NT2/D1 (cell line): Measurements from ENCODE around the gene NOL4L.
"Not testable (repeated sequence)": the region's sequence is repeated elsewhere in the genome, so short reads cannot be mapped to it uniquely, and the experiment has no call there.

ENCODE experiments used
- SUZ12 ChIP-seq: IDR thresholded peaks from 2 replicates; pipeline ENCODE4 v1.6.1; 2011; ENCODE audit not compliant: insufficient read length, insufficient read depth; ENCODE audit errors: extremely low read depth
- YY1 ChIP-seq: IDR thresholded peaks from 2 replicates; pipeline ENCODE4 v1.6.1; 2011; ENCODE audit not compliant: insufficient read length, insufficient read depth
- ZNF274 ChIP-seq: IDR thresholded peaks from 2 replicates; pipeline ENCODE4 v1.6.1; 2011; ENCODE audit warnings: mild to moderate bottlenecking, low read depth, low read length

DNA sequence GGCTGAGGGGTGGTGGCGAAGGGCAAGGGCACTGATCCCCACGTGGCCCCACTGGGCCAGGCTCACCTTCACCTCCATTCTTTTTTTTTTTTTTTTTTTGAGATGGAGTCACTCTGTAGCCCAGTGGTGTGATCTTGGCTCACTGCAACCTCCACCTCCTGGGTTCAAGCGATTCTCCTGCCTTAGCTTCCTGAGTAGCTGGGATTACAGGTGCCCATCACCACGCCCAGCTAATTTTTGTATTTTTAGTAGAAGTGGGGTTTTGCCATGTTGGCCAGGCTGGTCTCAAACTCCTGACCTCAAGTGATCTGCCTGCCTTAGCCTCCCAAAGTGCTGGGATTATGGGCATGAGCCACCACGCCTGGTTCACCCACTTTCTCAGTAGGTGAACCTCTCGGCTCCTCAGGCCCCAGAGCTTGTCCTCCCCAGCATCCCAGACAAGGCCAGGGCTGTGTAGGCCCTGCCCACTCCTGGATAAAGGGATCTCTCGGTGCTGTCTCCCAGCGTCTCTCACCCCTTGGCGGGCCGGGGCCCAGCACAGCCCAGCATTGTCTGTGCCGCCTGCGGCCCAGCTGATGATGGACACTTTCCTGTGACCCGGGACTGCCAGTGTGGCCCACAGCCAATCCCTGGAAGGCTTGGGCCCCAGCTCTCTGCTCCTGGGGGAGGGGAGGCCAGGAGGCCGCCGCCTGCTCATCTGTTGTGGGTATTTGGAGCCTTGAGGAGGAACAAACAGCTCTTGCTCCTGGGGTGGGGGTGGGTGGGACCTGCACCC lies 119.0 kb downstream of the NOL4L start:
- TF ChIP-seq YY1, ZNF274, SUZ12: not testable (repeated sequence)
